PC-3 (cell line): Measurements from ENCODE around the gene SNX21. TPM values are rescaled to one million over a fixed set of nuclear protein-coding genes. Genes with fewer than 3 reads are reported as not detected.

Experiments used
- ATAC-seq: fragments of 200-7000 bp; cut with Tn5 transposase; 2 replicates; pipeline ENCODE4 v1.9.1; 2020; ENCODE audit warnings: mild to moderate bottlenecking, moderate library complexity
- BruUV-seq: library from RNA; stranded (reverse); fragments of 400-500 nt; replicated peaks from 2 replicates; lab custom pipeline; 2021; lab: Mats Ljungman, UMichigan
- CTCF ChIA-PET: fragments of 300-600 bp; sonication (Branson Sonifier 250); formaldehyde crosslinking; loops from one replicate; lab custom pipeline; 2022; ENCODE audit warnings: antibody characterized with exemption; lab: Charles Lee
- POLR2A ChIA-PET: fragments of 300-600 bp; sonication (Branson Sonifier 250); formaldehyde crosslinking; loops from one replicate; lab custom pipeline; 2022; ENCODE audit warnings: antibody characterized with exemption; ENCODE audit not compliant: unreplicated experiment; lab: Charles Lee
- DNase-seq: peaks from one replicate; pipeline ENCODE4 v3.0.0-alpha.2; 2015
- H2AFZ ChIP-seq: fragments of 300-600 bp; sonication (generic); 2 replicates; pipeline ENCODE4 v1.6.0; 2016; ENCODE audit warnings: antibody characterized with exemption, low read length
- H3F3A ChIP-seq: fragments of 300-600 bp; sonication (generic); one replicate; pipeline ENCODE4 v1.6.0; 2017; ENCODE audit warnings: antibody characterized with exemption, low read length, control low read depth, mild to moderate bottlenecking; ENCODE audit not compliant: unreplicated experiment
- H3K27ac ChIP-seq: fragments of 300-600 bp; sonication (generic); 2 replicates; pipeline ENCODE4 v1.5.1; 2016; ENCODE audit warnings: mild to moderate bottlenecking, low read length
- H3K27me3 ChIP-seq: fragments of 300-600 bp; sonication (generic); 2 replicates; pipeline ENCODE4 v1.6.1; 2016; ENCODE audit warnings: low read length, mixed read lengths
- H3K36me3 ChIP-seq: fragments of 300-600 bp; sonication (generic); 2 replicates; pipeline ENCODE4 v1.6.1; 2016; ENCODE audit warnings: low read depth, mixed run types, low read length, mixed read lengths
- H3K4me1 ChIP-seq: fragments of 300-600 bp; sonication (generic); 2 replicates; pipeline ENCODE4 v1.5.1; 2016; ENCODE audit warnings: low read length; ENCODE audit not compliant: insufficient read depth
- H3K4me2 ChIP-seq: fragments of 300-600 bp; sonication (generic); 2 replicates; pipeline ENCODE4 v1.6.0; 2016; ENCODE audit warnings: low read length
- H3K4me3 ChIP-seq: fragments of 300-600 bp; sonication (generic); 2 replicates; pipeline ENCODE4 v1.5.1; 2016; ENCODE audit warnings: mild to moderate bottlenecking, low read length, mixed read lengths
- H3K79me2 ChIP-seq: fragments of 300-600 bp; sonication (generic); 2 replicates; pipeline ENCODE4 v1.6.1; 2017; ENCODE audit warnings: low read length, mixed read lengths
- H3K9ac ChIP-seq: fragments of 300-600 bp; sonication (generic); 2 replicates; pipeline ENCODE4 v1.6.0; 2016; ENCODE audit warnings: mild to moderate bottlenecking, low read length
- H3K9me2 ChIP-seq: fragments of 300-600 bp; sonication (generic); replicated peaks from 2 replicates; pipeline ENCODE4 v1.6.1; 2016; ENCODE audit warnings: mixed run types, low read length, mixed read lengths
- H3K9me3 ChIP-seq: fragments of 300-600 bp; sonication (generic); 2 replicates; pipeline ENCODE4 v1.6.1; 2016; ENCODE audit warnings: low read length, mixed read lengths
- H4K20me1 ChIP-seq: fragments of 300-600 bp; sonication (generic); 2 replicates; pipeline ENCODE4 v1.6.1; 2016; ENCODE audit warnings: low read length, mixed read lengths
- EZH2 ChIP-seq: fragments of 300-600 bp; sonication (generic); IDR thresholded peaks from one replicate; pipeline ENCODE4 v1.6.1; 2017; ENCODE audit warnings: antibody characterized with exemption, mild to moderate bottlenecking, low read length; ENCODE audit not compliant: unreplicated experiment
- EZH2phosphoT487 ChIP-seq: fragments of 300-600 bp; sonication (generic); IDR thresholded peaks from 2 replicates; pipeline ENCODE4 v1.6.1; 2018; ENCODE audit warnings: mild to moderate bottlenecking, antibody characterized with exemption, low read length, borderline replicate concordance
- intact Hi-C: fragments of 100-400 bp; cut with micrococcal nuclease; formaldehyde crosslinking; loops from 2 replicates; pipeline ENCODE4 v1.9.0; 2023
- total RNA-seq: library from RNA; depleted of rRNA; stranded (reverse); fragments of >200 nt; gene quantifications from 2 replicates; pipeline ENCODE4 v1.2.3, GENCODE V29; 2014
- TF ChIP-seq, protein P1 (sequence below): fragments of 300-600 bp; sonication (generic); conservative IDR thresholded peaks from 2 replicates; pipeline ENCODE4 v1.5.1; 2017; ENCODE audit warnings: antibody characterized with exemption, low read depth, mild to moderate bottlenecking, low read length

The SNX21 gene
- total RNA-seq, 1 experiment from 2014 or later = 90.1 TPM

DNA sequence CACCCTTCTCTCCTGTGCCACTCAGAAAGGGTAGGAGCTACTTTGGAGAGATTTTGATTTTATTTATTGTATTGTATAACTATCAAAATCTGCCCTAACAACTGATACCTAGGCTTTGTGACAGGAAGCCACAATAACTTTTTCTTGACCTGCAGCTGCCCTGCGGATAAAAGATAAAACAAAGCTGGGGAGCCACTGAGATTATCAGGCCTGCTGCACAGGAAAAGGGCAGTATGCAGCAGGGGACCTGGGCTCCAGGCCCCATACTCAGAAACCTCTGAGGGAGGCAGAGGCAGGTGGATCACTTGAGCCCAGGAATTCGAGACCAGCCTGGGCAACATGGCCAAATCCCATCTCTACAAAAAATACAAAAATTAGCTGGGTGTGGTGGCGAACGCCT, 980 bp upstream of the SNX21 start:
- no peaks in the 10 kb centered on the region for H3K36me3 ChIP-seq
- no peak for DNase-seq
- ATAC-seq = no peak
- no peak overlapping the region for H3K4me3 ChIP-seq
- H3K4me1 ChIP-seq = peaks cover 35% of the 10 kb centered on the region
- no peaks in the 10 kb centered on the region for H3K9me2 ChIP-seq
- no peak overlapping the region for H3K27ac ChIP-seq
- no peak overlapping the region for H3K9ac ChIP-seq
- no peaks in the 10 kb centered on the region for H3F3A ChIP-seq
- no peaks in the 10 kb centered on the region for H3K9me3 ChIP-seq
- ChIA-PET CTCF (no interaction called here), POLR2A (no interaction called here)
- no peak for TF ChIP-seq EZH2
- TF ChIP-seq EZH2phosphoT487 = no peak
- TF ChIP-seq, protein P1, sequence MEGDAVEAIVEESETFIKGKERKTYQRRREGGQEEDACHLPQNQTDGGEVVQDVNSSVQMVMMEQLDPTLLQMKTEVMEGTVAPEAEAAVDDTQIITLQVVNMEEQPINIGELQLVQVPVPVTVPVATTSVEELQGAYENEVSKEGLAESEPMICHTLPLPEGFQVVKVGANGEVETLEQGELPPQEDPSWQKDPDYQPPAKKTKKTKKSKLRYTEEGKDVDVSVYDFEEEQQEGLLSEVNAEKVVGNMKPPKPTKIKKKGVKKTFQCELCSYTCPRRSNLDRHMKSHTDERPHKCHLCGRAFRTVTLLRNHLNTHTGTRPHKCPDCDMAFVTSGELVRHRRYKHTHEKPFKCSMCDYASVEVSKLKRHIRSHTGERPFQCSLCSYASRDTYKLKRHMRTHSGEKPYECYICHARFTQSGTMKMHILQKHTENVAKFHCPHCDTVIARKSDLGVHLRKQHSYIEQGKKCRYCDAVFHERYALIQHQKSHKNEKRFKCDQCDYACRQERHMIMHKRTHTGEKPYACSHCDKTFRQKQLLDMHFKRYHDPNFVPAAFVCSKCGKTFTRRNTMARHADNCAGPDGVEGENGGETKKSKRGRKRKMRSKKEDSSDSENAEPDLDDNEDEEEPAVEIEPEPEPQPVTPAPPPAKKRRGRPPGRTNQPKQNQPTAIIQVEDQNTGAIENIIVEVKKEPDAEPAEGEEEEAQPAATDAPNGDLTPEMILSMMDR = no peak
- H2AFZ ChIP-seq = no peak overlapping the region
- H3K79me2 ChIP-seq = peaks cover 29% of the 10 kb centered on the region
- no peaks in the 10 kb centered on the region for H3K27me3 ChIP-seq
- no peak overlapping the region; the same call in 1 of the 2 replicates for H3K4me2 ChIP-seq
- intact Hi-C loops = loop anchor here (10.0 kb wide), 1 partner anchor 142 kb away; the partner anchor contains the start of gene ZNF335
- no TSS peak for BruUV-seq
- H4K20me1 ChIP-seq = no peaks in the 10 kb centered on the region

- Histone ChIP-seq H3K79me2 (peaks cover 29% of the 10 kb centered on the region), H4K20me1 (no peaks in the 10 kb centered on the region), H3K27me3 (no peaks in the 10 kb centered on the region), H2AFZ (peak overlapping the region; percentile 71), H3K4me1 (peaks cover 35% of the 10 kb centered on the region), H3K36me3 (no peaks in the 10 kb centered on the region), H3K9me2 (no peaks in the 10 kb centered on the region), H3K9ac (peak overlapping the region; percentile 82), H3F3A (no peaks in the 10 kb centered on the region), H3K9me3 (no peaks in the 10 kb centered on the region), H3K27ac (peak overlapping the region; percentile 66), H3K4me2 (peak overlapping the region; percentile 91), H3K4me3 (peak overlapping the region; percentile 78)
- peak; percentile 67 for DNase-seq
- BruUV-seq = no TSS peak
- TF ChIP-seq EZH2phosphoT487 (no peak), EZH2 (no peak)
- TF ChIP-seq, protein P1 = no peak
- ChIA-PET CTCF (interaction anchor here (0.6 to 0.9 kb wide), 4 partner anchors 11 to 213 kb away, joined by 3 to 4 read pairs (median 3); no protein-coding TSS in a partner anchor), POLR2A (interaction anchor here (0.5 to 1.1 kb wide), 4 partner anchors 17 to 111 kb away, joined by 3 to 8 read pairs (median 3); partner anchors contain the start of genes CTSA and PCIF1)
- intact Hi-C loops = loop anchor here (2.0 to 10.0 kb wide), 2 partner anchors 55 to 141 kb away; partner anchors contain the start of gene ZNF335
- peak; percentile 68 for ATAC-seq
Observed at GRCh38 chr20:45833883-45834796, 541 bp downstream of the SNX21 start.
